ENCODE data around the gene MYO15A.
A peak's percentile ranks its signal among the peaks of the same experiment; 100 is the strongest.

MYO15A gene

DNA sequence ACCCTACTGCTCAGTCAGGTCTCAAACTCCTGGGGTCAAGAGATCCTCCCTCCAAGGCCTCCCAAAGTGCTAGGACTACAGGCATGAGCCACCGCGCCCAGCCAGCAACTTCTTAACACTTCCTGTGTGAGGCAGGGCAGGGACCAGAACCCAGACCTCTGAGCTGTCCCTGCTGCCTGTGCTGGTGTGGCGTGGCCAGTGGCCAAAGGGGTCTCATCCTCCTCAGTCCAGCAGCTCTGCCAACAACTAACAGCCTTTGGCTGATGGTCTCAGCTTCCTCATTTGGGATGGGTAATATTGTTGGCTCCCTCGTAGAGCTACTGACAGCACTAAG lies 115.5 kb downstream of the MYO15A start:
- no peak for DNase-seq (ENCODE audit: low spot score)

DNA sequence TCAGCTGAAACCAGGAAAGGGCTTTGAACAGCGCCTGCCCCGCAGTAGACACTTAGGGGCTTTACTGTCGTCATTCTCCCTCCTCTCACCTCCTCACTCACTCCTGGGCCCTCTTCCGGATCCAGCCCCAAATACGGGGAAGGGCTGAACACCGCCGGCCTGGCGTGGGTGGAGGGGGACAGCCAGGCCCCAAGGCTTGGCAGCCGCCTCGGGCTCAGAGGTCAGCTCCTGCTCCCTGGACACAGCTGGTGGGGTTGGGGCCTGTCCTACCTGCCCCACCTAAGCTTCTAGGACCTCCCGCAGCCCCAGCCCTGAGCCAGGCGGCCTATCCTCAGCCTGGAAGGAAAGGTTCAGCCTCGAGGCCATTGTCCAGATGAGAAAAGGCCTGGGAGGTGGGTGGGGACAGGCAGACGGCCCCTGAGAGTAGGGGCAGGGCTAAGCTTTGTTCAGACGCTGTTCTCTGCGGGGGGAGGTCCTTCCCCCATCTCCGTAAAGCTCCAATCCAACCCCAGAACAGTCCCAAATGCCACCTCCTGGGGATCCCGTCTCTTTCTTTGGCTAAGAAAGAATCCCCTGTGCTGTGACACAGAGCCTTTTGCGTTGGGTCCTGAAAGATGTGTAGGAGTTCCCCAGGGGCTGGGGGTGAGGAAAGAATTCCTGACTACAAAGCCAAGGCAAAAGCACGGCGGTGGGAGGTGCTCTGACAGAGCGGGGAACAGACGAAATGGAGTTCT lies 116.0 kb downstream of the MYO15A start:
- DNase-seq (ENCODE audit: low spot score): no peak

DNA sequence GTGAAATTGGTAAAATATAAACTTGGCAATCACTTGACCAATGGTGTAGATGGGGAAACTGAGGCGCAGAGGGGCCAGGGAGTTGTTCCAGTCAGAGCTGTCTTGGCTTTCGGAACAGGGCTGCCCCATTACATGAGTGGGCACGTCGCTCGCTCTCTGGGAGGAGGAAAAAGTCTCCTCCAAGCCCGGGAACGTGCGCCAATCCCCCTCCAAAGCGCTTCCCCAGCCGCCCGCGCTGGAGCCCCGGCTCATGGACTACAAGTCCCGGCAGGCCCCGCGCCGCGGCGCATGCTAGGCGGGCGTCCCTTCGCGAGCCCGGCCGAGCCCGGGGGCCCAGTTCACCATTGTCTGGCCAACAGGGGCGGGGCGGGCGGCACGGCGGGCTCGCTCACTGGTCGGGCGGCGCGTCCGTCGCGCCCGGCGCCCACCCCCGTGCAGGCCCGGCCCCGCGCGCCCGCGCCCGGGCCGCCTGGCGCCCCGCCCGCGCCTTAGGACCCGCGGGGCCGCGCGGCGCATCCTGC lies 116.6 kb downstream of the MYO15A start, which contains the start of gene LLGL1:
TSS of gene LLGL1 (plus strand) at position 515 of the 521 bp plus-strand sequence. CDS start 48 bp downstream, outside the sequence.
- DNase-seq (ENCODE audit: low spot score): peak; percentile 92

GRCh38 chr17:18225642-18226283 lies 117.2 kb downstream of the MYO15A start:
- no peak for DNase-seq (ENCODE audit: low spot score)

DNA sequence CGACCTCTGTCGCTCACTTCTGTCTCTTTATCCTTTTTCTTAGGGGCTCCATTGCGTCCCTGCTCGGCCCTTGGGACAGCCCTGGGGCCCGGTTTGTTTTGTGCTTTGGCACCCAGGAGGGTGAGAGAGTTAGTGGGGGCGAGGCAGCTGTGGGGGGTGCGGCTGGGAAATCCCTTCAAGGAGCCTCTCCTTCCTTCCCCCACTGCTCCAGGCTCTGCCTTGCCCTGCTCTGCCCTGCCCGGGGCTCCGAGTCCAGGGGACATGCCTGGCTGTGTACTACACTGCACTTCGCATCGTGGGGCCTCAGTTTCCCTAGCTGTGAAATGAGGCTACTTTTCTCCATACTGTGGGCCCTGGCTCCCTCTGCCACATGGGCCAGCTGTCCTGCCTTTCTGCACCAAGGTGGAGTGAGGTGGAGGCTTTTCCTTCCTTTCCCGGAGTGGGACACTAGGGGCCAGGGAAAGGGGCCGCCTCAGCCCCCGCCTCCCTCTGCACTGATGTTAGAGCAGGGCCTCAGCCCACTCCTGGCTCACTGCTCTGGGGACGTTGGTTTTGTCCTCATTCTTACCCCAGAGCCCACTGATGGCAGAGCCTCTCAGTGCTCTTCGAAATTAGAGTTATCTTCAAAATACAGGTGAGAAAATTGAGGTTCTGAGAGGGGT lies 117.9 kb downstream of the MYO15A start:
- DNase-seq (ENCODE audit: low spot score): no peak

GRCh38 chr17:18227635-18228034 lies 119.1 kb downstream of the MYO15A start:
- DNase-seq (ENCODE audit: low spot score): no peak

- DNase-seq (ENCODE audit: low spot score): peak; percentile 55
Observed at GRCh38 chr17:18228176-18228682, 119.7 kb downstream of the MYO15A start.

DNA sequence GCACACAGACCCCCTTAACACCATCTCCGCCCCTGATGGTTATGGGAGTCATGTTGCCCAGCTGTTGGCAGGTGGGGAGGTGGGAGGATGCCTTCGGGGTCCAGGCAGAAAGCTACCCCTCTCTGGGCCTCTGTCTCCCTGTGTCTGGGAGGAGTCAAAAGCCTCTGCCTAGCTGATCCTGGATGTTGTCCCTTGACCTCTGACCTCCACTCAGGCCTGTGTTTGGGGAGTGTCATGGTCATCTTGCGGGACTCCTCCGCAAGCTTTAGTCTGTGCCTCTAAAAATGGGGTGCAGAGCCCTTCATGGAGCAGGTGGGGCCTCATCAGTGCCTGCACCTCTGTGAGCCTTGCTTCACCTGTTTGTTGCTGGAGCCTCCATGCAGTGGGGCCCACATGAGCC lies 120.7 kb downstream of the MYO15A start:
- no peak for DNase-seq (ENCODE audit: low spot score)

Measured in pons (tissue), 1 donor.